CD4-positive, alpha-beta T cell (primary cell): ENCODE measurements around the gene SULF2. TPM values are rescaled to one million over a fixed set of nuclear protein-coding genes. Genes with fewer than 3 reads are reported as not detected.

Source experiments
- ATAC-seq: fragments of 200-7000 bp; cut with Tn5 transposase; one replicate; pipeline ENCODE4 v1.10.0; 2022; ENCODE audit warnings: mild to moderate bottlenecking; ENCODE audit not compliant: poor library complexity
- CTCF ChIA-PET: fragments of 350-600 bp; sonication (Branson Sonifier 250); formaldehyde crosslinking; loops from one replicate; lab custom pipeline; 2021; ENCODE audit warnings: antibody characterized with exemption, inconsistent platforms; lab: Charles Lee
- POLR2A ChIA-PET: fragments of 350-600 bp; sonication (Branson Sonifier 250); formaldehyde crosslinking; loops from one replicate; lab custom pipeline; 2021; ENCODE audit warnings: antibody characterized with exemption, inconsistent platforms; lab: Charles Lee
- DNase-seq, 14 experiments: peaks; one replicate each; pipeline ENCODE4 v3.0.0-alpha.2; 2013 to 2020; ENCODE audit warnings: mixed read lengths in 2 of 14
- H3K27ac ChIP-seq, 2 donors: one replicate each; pipeline versions ENCODE4 v1.5.1 to v1.7.0; 2013; ENCODE audit warnings: low read length in 2 of 2, low read depth in 1 of 2, mild to moderate bottlenecking in 1 of 2
- H3K27me3 ChIP-seq, 2 experiments: 1 replicate in 1 of 2; 2 replicates in 1 of 2; pipeline versions ENCODE4 v1.6.1 to v1.7.0; 2013; ENCODE audit warnings: low read length in 2 of 2, control low read depth in 1 of 2, mild to moderate bottlenecking in 1 of 2, moderate library complexity in 1 of 2; ENCODE audit not compliant: insufficient read depth in 2 of 2, control insufficient read depth in 1 of 2
- H3K36me3 ChIP-seq: one replicate; pipeline ENCODE4 v1.6.1; 2013; ENCODE audit warnings: low read length, control low read depth; ENCODE audit not compliant: insufficient read depth
- H3K4me1 ChIP-seq: one replicate; pipeline ENCODE4 v1.6.1; 2013; ENCODE audit warnings: low read length, control low read depth; ENCODE audit not compliant: insufficient read depth
- H3K4me3 ChIP-seq: one replicate; pipeline ENCODE4 v1.5.1; 2013; ENCODE audit warnings: mild to moderate bottlenecking, low read length, moderate library complexity
- H3K9me3 ChIP-seq, 2 experiments: 1 replicate in 1 of 2; 2 replicates in 1 of 2; pipeline versions ENCODE4 v1.6.1 to v1.7.0; 2013; ENCODE audit warnings: low read length in 2 of 2, mild to moderate bottlenecking in 2 of 2, control low read depth in 1 of 2, moderate library complexity in 1 of 2; ENCODE audit not compliant: control insufficient read depth in 1 of 2, insufficient read depth in 1 of 2
- H3K27ac Mint-ChIP-seq: one replicate; pipeline ENCODE4 v1.8.0; 2020; ENCODE audit warnings: mixed read lengths
- H3K27me3 Mint-ChIP-seq: one replicate; pipeline ENCODE4 v1.8.0; 2021; ENCODE audit warnings: mixed read lengths
- H3K36me3 Mint-ChIP-seq: one replicate; pipeline ENCODE4 v1.8.0; 2021; ENCODE audit warnings: low read depth, mixed read lengths
- H3K4me1 Mint-ChIP-seq: one replicate; pipeline ENCODE4 v1.8.0; 2021; ENCODE audit warnings: low read depth, mixed read lengths
- H3K4me3 Mint-ChIP-seq: one replicate; pipeline ENCODE4 v1.8.0; 2020; ENCODE audit warnings: mild to moderate bottlenecking, mixed read lengths
- H3K9me3 Mint-ChIP-seq: one replicate; pipeline ENCODE4 v1.8.0; 2020; ENCODE audit warnings: mixed read lengths
- CTCF ChIP-seq: fragments of 200-600 bp; IDR thresholded peaks from one replicate; pipeline ENCODE4 v1.8.0; 2022; ENCODE audit warnings: antibody characterized with exemption, mild to moderate bottlenecking
- intact Hi-C, 2 experiments: fragments of 100-400 bp; cut with DNase I in 1 of 2; cut with micrococcal nuclease in 1 of 2; formaldehyde crosslinking; loops; one replicate each; pipeline versions ENCODE4 v1.15.1 to v1.9.0; 2023 to 2025; cut with DNase I, micrococcal nuclease
- total RNA-seq, 174 experiments: library from RNA in 2 of 174; stranded (reverse) in 2 of 174; gene quantifications; one replicate each; pipeline ENCODE4 v1.2.3 and lab custom pipeline; 2021 to 2026

Gene SULF2
- total RNA-seq, 2 experiments from 2014 or later: 1.5 to 2.8 TPM

DNA sequence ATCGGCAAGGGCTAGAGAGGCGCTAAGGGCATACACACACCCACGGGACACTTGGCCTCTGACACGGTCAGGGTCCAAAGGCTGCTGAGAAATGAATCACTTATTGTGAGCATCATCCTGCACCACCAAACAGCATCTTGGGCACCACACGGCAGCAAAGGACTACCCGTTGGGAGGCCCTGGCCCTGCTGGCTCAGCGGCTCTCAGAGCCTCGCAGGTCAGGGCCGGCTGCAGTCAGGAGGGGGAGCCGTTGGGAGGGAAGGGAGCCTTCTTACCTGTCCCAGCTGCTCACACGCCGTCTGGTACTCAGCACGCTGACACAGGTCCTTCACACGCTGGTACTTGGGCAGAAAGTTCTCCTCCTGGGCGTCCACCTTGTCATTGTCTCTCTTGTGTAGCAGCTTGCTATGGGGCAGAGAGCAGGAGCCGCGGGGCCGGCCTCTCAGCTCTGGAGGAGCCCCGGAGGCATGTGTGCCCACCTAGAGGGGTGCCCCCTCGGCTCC lies 109.0 kb downstream of the SULF2 start:
- POLR2A ChIA-PET: no interaction called here

GRCh38 chr20:47675190-47676142 lies 109.8 kb downstream of the SULF2 start:
- H3K27me3 ChIP-seq: no peaks in the 10 kb centered on the region
- intact Hi-C loops: loop anchor here in 1 of 2 experiments (5.0 kb wide), 1 partner anchor 52 kb away; no protein-coding TSS in a partner anchor
- Mint-ChIP-seq H3K9me3 (no peaks in the 10 kb centered on the region), H3K27ac (no peak overlapping the region), H3K4me3 (no peak overlapping the region), H3K4me1 (peaks cover 6% of the 10 kb centered on the region), H3K27me3 (no peaks in the 10 kb centered on the region), H3K36me3 (no peaks in the 10 kb centered on the region)
- ChIA-PET POLR2A (no interaction called here), CTCF (interaction anchor here (1.5 kb wide), 1 partner anchor 945 kb away, joined by 5 read pairs; no protein-coding TSS in a partner anchor)
- no peak for ATAC-seq
- H3K9me3 ChIP-seq: no peaks in the 10 kb centered on the region
- DNase-seq: no peak
- no peaks in the 10 kb centered on the region for H3K36me3 ChIP-seq
- no peak overlapping the region for H3K4me3 ChIP-seq
- TF ChIP-seq CTCF: no peak
- H3K4me1 ChIP-seq: peaks cover 6% of the 10 kb centered on the region
- no peak overlapping the region for H3K27ac ChIP-seq

More for the DNA sequence above, 109.0 kb downstream of the SULF2 start:
- no peaks in the 10 kb centered on the region for H3K27me3 Mint-ChIP-seq
- Histone ChIP-seq H3K36me3 (no peaks in the 10 kb centered on the region), H3K4me1 (peaks cover 6% of the 10 kb centered on the region), H3K4me3 (no peak overlapping the region), H3K27ac (no peak overlapping the region), H3K9me3 (no peaks in the 10 kb centered on the region), H3K27me3 (no peaks in the 10 kb centered on the region)
- no peak for DNase-seq
- intact Hi-C loops: loop anchor here in 1 of 2 experiments (5.0 kb wide), 1 partner anchor 51 kb away; no protein-coding TSS in a partner anchor
- no peaks in the 10 kb centered on the region for H3K36me3 Mint-ChIP-seq
- no peak for TF ChIP-seq CTCF
- H3K9me3 Mint-ChIP-seq: no peaks in the 10 kb centered on the region
- no peak for ATAC-seq
- H3K27ac Mint-ChIP-seq: no peak overlapping the region
- CTCF ChIA-PET: interaction anchor here (3.4 kb wide), 1 partner anchor 944 kb away, joined by 22 read pairs; no protein-coding TSS in a partner anchor
- H3K4me3 Mint-ChIP-seq: no peak overlapping the region
- H3K4me1 Mint-ChIP-seq: peaks cover 6% of the 10 kb centered on the region

DNA sequence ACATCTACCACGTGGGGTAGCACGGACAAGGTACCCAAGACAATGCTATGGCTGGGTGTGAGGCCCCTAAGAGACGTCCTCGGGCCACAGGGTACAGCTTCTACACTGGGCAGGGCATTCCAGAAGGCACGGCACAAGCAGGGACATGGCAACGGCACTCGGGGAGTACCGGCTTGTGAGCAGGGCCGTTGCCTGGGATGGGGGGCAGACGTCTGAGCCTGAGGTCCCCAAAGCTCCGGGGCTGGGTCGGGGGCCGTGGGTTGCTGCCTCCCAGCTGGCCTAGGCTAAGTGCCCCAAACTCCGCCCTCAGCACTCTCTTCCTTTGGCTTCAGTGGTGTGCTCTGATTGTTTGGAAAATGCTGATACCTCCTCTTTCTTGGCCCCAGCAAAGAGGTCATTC lies 110.6 kb downstream of the SULF2 start:
- DNase-seq: no peak

More for the DNA sequence above, 110.6 kb downstream of the SULF2 start:
- no peaks in the 10 kb centered on the region for H3K27me3 ChIP-seq
- H3K9me3 ChIP-seq: no peaks in the 10 kb centered on the region
- intact Hi-C loops: loop anchor here in 1 of 2 experiments (5.0 kb wide), 1 partner anchor 53 kb away; no protein-coding TSS in a partner anchor
- H3K27ac ChIP-seq: no peak overlapping the region
- Mint-ChIP-seq H3K27me3 (no peaks in the 10 kb centered on the region), H3K4me1 (peaks cover 6% of the 10 kb centered on the region), H3K27ac (no peak overlapping the region), H3K36me3 (no peaks in the 10 kb centered on the region), H3K4me3 (no peak overlapping the region), H3K9me3 (no peaks in the 10 kb centered on the region)
- no peak for ATAC-seq
- TF ChIP-seq CTCF: no peak
- CTCF ChIA-PET: interaction anchor here (1.5 kb wide), 1 partner anchor 946 kb away, joined by 5 read pairs; no protein-coding TSS in a partner anchor
- no peaks in the 10 kb centered on the region for H3K36me3 ChIP-seq
- peaks cover 6% of the 10 kb centered on the region for H3K4me1 ChIP-seq
- no peak overlapping the region for H3K4me3 ChIP-seq
- POLR2A ChIA-PET: no interaction called here
